Erythroblast (primary cell): Measurements from ENCODE around the gene TMEM258.

Source experiments
- GATA1 ChIP-seq: IDR thresholded peaks from 2 replicates; pipeline ENCODE4 v1.6.1; 2011; ENCODE audit warnings: low read depth, mild to moderate bottlenecking, control low read depth, low read length, moderate library complexity
- POLR2A ChIP-seq: IDR thresholded peaks from 2 replicates; pipeline ENCODE4 v1.6.1; 2011; ENCODE audit warnings: mild to moderate bottlenecking, low read length

DNA sequence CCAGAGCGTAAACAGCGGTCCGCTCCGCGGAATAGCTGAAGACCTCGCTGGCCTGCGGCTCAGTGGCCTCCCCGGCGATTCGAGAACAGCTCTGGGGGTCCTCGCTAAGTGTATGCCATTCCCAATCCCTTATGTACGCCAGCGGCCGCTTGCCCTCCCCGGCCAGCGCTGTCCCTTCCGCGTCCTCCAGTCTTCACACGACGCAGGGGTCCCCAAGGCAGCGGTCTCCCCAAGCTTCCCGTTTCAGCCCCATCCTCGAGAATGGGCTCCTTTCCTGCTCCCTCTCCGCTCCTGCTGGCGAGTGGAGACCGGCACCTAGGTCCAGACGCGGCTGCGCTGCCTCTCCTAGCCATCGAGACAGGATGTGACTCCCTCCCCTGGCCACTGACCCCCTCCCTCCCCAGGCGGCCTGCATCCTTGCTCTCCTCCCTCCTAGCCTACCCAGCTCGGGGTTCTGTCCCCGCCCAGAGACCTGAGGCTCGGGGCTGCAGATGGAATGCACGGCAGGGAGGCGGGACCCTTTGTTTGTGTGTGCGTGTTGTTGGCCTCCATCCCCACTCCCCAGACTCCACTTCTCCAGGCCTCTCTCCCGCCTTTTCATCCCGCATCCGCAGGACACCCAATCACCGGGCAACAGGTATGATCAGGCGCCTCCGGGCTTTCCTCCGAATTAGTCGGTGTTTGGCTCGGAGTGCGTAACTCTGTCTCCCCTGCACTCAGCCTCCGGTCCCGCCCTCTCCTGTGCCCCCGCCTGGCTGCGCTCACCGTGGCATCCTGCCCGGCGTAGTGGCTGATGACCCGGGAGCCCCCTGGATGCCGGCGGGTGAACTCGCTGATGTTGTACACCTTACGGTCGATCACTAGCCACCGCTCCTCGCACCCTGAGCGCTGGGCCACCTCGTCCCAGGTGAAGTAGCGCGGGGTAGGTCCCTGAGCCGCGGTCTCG lies 23.7 kb upstream of the TMEM258 start:
- no peak for TF ChIP-seq POLR2A
- no peak for TF ChIP-seq GATA1
